ENCODE results near the gene SORCS3. TPM values are rescaled to one million over a fixed set of nuclear protein-coding genes. Genes with fewer than 3 reads are reported as not detected.

The SORCS3 gene
- total RNA-seq, 1 experiment from 2014 or later = 0.04 TPM

DNA sequence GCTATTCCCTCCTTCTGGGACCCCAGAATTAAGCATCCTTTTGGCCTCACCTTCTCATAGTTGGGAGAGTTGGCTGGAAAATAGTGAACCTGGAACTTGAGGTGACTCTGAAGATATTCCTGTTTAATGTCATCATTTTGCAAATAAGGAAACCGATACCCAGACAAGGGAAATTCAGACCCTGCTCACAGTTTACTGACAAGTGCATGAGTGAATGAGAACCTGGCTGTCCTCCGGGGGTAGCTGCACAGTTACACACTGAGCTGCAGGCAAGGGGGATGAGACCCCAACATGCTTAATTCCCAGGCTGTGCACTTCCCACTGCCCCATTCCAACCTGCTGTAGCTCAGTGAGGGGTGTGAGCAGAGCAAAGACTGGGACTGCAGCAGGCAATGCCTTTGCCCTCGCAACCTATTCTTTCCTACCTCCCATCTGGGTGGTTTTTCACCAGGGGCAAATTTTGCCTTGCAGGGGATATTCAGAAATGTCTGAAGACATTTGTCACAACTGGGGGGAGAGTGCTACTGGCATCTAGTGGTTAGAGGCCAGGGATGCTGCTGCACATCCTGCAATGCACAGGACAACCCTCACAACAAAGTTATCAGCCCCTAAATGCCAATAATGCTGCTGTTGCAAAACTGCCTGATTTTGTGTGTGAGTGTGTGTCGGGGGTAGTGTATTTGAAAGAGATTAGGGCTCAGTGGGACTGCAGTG is 136.2 kb downstream of the SORCS3 start:
- Histone ChIP-seq H3K23me2 (ENCODE audit: insufficient read length, low read depth, low read length, poor library complexity, severe bottlenecking) (no peaks in the 10 kb centered on the region), H2BK20ac (ENCODE audit: low read depth, low read length, poor library complexity, severe bottlenecking) (no peak overlapping the region), H3K4me2 (ENCODE audit: insufficient read depth, insufficient read length, low read length) (no peak overlapping the region), H3K4ac (ENCODE audit: low read depth, low read length) (no peak overlapping the region), H3K79me1 (ENCODE audit: insufficient read depth, low read depth, low read length, poor library complexity, severe bottlenecking) (no peaks in the 10 kb centered on the region), H3K14ac (ENCODE audit: insufficient read depth, low read length) (no peak overlapping the region; the same call in 1 of the 2 replicates), H2BK15ac (ENCODE audit: low read depth, low read length) (no peak overlapping the region), H2AFZ (ENCODE audit: low read length) (no peak overlapping the region), H2BK12ac (ENCODE audit: insufficient read length, low read depth, low read length) (no peak overlapping the region), H3K27ac (ENCODE audit: insufficient read length, low read depth, low read length) (no peak overlapping the region), H3K9ac (ENCODE audit: extremely low read depth, insufficient read length, low read length) (no peak overlapping the region), H4K8ac (replicated peaks; ENCODE audit: insufficient read length, low read depth, low read length) (no peak overlapping the region), H3T11ph (ENCODE audit: low read length) (no peak overlapping the region), H2AK5ac (ENCODE audit: insufficient read length, low read length) (no peak overlapping the region), H3K23ac (ENCODE audit: insufficient read length, low read depth, low read length) (no peak overlapping the region), H4K20me1 (ENCODE audit: control insufficient read depth, insufficient read depth, insufficient read length) (no peaks in the 10 kb centered on the region), H3K9me3 (ENCODE audit: control insufficient read depth, low read depth, low read length) (no peaks in the 10 kb centered on the region), H3K79me2 (ENCODE audit: insufficient read depth, low read length) (no peaks in the 10 kb centered on the region), H3K27me3 (ENCODE audit: insufficient read depth, low read length) (no peaks in the 10 kb centered on the region), H4K5ac (ENCODE audit: insufficient read length, low read depth, low read length) (no peak overlapping the region), H2BK120ac (ENCODE audit: low read depth, low read length, poor library complexity, severe bottlenecking) (no peak overlapping the region), H4K91ac (ENCODE audit: insufficient read length, low read depth, low read length) (no peak overlapping the region), H3K18ac (ENCODE audit: insufficient read length, low read depth, low read length) (no peak overlapping the region), H3K4me1 (ENCODE audit: insufficient read depth, low read length) (no peaks in the 10 kb centered on the region), H3K56ac (ENCODE audit: insufficient read length, low read depth, low read length) (no peak overlapping the region), H2BK5ac (ENCODE audit: insufficient read length, low read length) (no peak overlapping the region)
- WGBS (ENCODE audit: extremely low coverage, insufficient read length, low lambda C conversion rate) = no CpG with 5 or more reads among the region's 4 CpGs
- Mint-ChIP-seq H3K27me3 (ENCODE audit: low read depth) (peaks cover 21% of the 10 kb centered on the region), H3K4me3 (no peak overlapping the region), H3K27ac (no peak overlapping the region), H3K9me3 (no peaks in the 10 kb centered on the region), H3K4me1 (peaks cover 5 to 15% of the 10 kb centered on the region in 2 experiments; a peak in 3 of 4 replicates), H3K36me3 (ENCODE audit: insufficient read depth in 1 of 3, low read depth in 3 of 3) (no peaks in the 10 kb centered on the region)
- no peak for DNase-seq
- TF ChIP-seq, protein P1, sequence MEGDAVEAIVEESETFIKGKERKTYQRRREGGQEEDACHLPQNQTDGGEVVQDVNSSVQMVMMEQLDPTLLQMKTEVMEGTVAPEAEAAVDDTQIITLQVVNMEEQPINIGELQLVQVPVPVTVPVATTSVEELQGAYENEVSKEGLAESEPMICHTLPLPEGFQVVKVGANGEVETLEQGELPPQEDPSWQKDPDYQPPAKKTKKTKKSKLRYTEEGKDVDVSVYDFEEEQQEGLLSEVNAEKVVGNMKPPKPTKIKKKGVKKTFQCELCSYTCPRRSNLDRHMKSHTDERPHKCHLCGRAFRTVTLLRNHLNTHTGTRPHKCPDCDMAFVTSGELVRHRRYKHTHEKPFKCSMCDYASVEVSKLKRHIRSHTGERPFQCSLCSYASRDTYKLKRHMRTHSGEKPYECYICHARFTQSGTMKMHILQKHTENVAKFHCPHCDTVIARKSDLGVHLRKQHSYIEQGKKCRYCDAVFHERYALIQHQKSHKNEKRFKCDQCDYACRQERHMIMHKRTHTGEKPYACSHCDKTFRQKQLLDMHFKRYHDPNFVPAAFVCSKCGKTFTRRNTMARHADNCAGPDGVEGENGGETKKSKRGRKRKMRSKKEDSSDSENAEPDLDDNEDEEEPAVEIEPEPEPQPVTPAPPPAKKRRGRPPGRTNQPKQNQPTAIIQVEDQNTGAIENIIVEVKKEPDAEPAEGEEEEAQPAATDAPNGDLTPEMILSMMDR (conservative IDR thresholded peaks at IDR 0.05) = peak; percentile 51

Measured in H9 (cell line).